Fibroblast of lung (primary cell): ENCODE data around the gene CHORDC1.

Source experiments
- EZH2 ChIP-seq: IDR thresholded peaks from 2 replicates; pipeline ENCODE4 v1.5.1; 2012; ENCODE audit warnings: low read length, control low read depth, mild to moderate bottlenecking; ENCODE audit errors: missing control alignments
- TF ChIP-seq, protein P1 (sequence below), 2 donors: IDR thresholded peaks in 1 of 2; conservative IDR thresholded peaks in 1 of 2; 1 replicate in 1 of 2; 2 replicates in 1 of 2; pipeline ENCODE4 v1.5.1; 2011 to 2012; ENCODE audit warnings: low read length in 2 of 2, control low read depth in 1 of 2, inconsistent platforms in 1 of 2, low read depth in 1 of 2, mild to moderate bottlenecking in 1 of 2

DNA sequence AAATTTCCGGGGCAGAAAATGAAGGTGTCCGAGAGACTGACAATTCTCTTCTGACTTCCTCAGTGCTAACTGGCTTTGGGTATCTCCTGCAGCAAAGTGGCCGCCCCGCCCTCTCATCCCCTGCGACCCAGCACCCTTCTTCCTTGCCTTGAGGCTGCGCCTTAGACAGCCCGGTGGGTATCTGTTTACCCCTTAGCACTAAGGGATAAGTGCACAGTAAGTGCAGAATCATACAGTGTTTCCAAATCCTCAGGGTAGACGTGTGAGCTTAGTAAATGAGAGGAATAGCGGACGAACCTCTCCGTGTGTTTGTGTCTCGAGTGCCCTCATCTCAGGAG lies 368 bp upstream of the CHORDC1 start:
- no peak for TF ChIP-seq EZH2
- TF ChIP-seq, protein P1, sequence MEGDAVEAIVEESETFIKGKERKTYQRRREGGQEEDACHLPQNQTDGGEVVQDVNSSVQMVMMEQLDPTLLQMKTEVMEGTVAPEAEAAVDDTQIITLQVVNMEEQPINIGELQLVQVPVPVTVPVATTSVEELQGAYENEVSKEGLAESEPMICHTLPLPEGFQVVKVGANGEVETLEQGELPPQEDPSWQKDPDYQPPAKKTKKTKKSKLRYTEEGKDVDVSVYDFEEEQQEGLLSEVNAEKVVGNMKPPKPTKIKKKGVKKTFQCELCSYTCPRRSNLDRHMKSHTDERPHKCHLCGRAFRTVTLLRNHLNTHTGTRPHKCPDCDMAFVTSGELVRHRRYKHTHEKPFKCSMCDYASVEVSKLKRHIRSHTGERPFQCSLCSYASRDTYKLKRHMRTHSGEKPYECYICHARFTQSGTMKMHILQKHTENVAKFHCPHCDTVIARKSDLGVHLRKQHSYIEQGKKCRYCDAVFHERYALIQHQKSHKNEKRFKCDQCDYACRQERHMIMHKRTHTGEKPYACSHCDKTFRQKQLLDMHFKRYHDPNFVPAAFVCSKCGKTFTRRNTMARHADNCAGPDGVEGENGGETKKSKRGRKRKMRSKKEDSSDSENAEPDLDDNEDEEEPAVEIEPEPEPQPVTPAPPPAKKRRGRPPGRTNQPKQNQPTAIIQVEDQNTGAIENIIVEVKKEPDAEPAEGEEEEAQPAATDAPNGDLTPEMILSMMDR (conservative IDR thresholded peaks at IDR 0.05 in 1 of 2, IDR thresholded peaks at IDR 0.05 in 1 of 2; ENCODE audit: low read depth in 1 of 2, low read length in 2 of 2) = no peak
